SK-N-SH (cell line): ENCODE results near the gene LTB4R.

Experiments used
- CHD2 ChIP-seq: fragments of 150-350 bp; IDR thresholded peaks from 2 replicates; pipeline ENCODE4 v1.6.1; 2018; ENCODE audit warnings: low read length; ENCODE audit not compliant: partially characterized antibody
- CTCF ChIP-seq: fragments of 200-600 bp; sonication (generic); IDR thresholded peaks from 2 replicates; pipeline ENCODE4 v1.6.1; 2017; ENCODE audit warnings: antibody characterized with exemption, mild to moderate bottlenecking, moderate library complexity
- EZH2phosphoT487 ChIP-seq: fragments of 200-600 bp; sonication (generic); IDR thresholded peaks from 2 replicates; pipeline ENCODE4 v1.6.1; 2017; ENCODE audit warnings: low read depth, mixed run types, mild to moderate bottlenecking, antibody characterized with exemption, moderate library complexity, borderline replicate concordance
- MAX ChIP-seq: IDR thresholded peaks from 2 replicates; pipeline ENCODE4 v1.4.0; 2012; ENCODE audit warnings: low read depth
- RAD21 ChIP-seq: IDR thresholded peaks from 2 replicates; pipeline ENCODE4 v1.6.1; 2012; ENCODE audit warnings: mild to moderate bottlenecking, low read length

DNA sequence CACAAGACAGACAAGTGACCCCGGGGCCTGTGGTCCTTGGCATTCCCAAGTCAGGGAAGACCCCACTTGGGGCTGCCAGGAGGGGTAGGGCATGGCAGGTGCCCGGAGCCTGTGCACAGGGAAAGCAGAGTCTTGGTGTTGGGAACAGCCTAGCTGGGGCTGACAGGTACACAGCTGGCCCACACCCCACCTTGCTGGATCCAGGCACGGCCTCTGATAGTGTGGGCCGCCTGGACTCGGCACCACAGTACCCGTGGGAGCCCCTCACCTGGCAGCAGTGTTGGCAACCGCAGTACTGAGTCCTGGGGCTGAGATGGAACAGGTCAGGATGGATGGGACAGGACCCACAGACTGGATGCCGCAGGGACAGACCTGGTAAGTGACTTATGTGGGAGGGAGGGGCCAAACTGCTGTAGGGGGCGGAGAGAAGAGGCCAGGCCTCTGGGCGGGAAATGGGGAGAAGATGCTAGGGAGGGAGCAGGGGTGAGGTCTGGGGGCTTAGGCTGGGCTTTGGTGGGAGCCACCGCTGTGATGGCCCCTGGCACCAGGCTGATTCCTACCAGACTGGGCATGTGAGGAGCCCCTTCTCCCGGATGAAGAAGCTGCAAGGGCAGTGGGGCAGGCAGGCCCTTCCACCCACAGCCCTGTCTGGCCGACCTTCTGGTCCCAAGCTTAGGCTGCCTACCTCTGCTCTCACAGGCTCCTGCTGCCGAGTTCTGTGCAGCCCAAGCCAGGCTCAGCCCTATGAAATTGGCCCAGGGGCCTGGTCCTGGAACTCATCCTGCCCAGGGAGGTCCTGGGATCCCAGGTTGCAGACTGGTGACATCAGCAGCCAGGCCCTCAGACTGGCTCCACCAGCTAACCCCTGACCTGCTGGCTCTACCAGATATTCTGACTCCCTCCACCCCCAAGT is 48.2 kb upstream of the LTB4R start, which contains the start of gene TGM1:
- TF ChIP-seq CTCF = no peak
- no peak for TF ChIP-seq MAX
- TF ChIP-seq EZH2phosphoT487 = no peak
- no peak for TF ChIP-seq RAD21
- no peak for TF ChIP-seq CHD2
